Activated CD8-positive, alpha-beta memory T cell treated with anti-CD3 and anti-CD28 coated beads, Interleukin-2, amount 50 U/mL, for 1 hour (primary cell): ENCODE results near the gene OPTC.

ENCODE experiments used
- DNase-seq: peaks from one replicate; pipeline ENCODE4 v3.0.0-alpha.2; 2020; ENCODE audit errors: extremely low read depth

Gene OPTC

GRCh38 chr1:203491664-203492063 is 2.3 kb upstream of the OPTC start:
- DNase-seq: no peak

DNA sequence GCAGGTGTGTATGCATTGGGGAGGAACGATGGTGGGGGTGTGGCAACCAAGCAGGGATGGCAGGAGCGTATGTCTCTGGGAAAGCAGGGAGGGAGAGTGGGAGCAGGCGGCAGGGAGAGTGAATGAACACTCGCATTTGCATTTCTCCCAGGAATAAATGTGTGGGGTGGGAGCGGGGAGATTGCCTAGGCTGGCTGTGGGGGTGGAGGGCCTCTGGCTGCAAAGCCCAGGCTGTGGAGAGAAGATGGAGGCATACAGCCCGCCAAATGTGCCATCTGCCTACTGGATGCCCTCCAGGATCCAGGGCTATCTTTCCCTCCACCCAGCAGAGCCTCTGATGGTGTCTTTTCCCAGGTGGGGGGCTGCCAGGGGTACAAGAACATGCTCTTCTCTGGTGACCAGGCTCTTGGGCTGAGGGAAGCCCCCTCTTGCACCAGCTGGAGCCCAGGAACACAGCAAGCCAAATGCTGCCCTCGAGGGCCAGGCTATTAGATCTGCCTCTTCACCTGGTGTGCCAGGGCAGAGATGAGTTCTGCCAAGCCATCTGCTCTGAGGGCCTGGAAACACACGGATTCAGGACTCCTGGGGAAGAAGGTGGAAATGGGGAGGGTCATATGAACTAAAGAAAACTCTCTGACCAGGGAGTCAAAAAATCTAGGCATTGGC is 1.7 kb upstream of the OPTC start:
- DNase-seq: no peak

DNA sequence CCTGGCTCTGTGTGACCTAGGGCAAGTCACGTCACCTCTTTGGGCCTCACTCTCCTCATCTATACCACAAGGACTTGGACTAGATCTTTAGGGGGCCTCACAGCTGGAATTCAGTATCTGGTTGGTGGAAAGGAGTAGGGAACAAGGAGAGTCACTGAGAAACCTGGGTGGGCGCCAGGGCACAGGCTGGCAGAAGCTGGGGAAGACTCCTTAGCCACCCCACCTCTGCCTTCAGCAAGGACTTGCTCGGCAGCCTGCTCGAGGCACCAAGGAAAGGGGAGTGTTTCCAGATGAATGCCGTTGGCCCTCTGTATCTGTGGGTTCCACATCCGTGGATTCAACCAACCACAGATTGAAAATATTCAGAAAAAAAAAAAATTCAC is 1.2 kb upstream of the OPTC start:
- no peak for DNase-seq

- DNase-seq: no peak
Measured at GRCh38 chr1:203495845-203496244, 1.9 kb downstream of the OPTC start.

DNA sequence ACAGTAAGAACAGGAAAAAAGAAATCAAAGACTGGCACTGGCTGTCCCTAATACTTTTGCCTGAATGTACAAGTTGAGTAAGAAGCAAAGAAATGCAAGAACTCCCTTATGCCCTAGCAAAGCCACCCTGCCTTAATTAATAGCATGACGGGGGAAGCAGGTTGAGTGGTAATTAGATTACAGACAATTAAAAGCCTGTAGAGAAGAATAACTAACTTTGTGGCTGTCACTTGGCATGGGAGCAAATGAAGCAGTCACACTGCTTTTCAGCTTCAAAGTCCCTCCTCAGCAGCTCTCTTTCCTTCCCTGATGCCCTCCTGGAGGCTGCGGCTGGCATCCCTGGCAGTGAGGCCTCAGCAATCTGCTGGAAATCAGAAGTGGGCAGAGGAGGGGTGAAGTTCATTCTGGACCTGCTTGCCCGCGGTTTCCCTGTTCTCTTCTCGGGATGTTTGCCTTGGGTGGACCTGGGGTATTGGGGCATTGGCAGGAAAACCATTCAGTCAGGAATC is 3.4 kb downstream of the OPTC start:
- DNase-seq: no peak

DNA sequence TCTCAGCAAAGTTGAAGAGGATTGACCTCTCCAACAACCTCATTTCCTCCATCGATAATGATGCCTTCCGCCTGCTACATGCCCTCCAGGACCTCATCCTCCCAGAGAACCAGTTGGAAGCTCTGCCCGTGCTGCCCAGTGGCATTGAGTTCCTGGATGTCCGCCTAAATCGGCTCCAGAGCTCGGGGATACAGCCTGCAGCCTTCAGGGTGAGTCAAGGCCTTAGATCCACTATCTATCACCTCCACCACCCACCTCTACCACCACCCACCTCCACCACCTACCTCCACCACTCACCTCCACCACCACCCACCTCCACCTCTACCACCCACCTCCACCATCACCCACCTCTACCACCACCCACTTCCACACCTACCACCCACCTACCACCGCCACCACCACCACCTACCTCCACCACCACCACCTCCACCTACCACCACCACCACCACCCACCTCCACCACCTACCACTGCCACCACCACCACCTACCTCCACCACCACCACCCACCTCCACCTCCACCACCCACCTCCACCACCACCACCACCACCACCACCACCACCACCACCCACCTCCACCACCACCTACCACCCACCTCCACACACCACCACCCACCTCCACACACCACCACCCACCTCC is 5.8 kb downstream of the OPTC start:
- DNase-seq: no peak

DNA sequence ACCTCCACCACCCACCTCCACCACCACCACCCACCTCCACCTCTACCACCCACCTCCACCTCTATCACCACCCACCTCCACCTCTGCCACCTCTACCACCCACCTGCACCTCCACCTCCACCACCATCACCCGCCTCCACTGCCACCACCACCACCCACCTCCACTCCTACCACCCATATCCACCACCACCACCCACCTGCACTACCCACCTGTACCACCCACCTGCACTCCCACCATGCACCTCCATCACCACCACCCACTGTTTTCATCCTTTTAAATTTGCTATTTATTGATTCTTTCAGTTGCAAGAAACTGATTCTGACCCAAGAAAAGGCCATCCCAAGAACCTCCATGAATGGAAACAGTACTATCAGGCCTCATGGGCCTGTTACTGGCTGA is 6.3 kb downstream of the OPTC start:
- DNase-seq: no peak

DNA sequence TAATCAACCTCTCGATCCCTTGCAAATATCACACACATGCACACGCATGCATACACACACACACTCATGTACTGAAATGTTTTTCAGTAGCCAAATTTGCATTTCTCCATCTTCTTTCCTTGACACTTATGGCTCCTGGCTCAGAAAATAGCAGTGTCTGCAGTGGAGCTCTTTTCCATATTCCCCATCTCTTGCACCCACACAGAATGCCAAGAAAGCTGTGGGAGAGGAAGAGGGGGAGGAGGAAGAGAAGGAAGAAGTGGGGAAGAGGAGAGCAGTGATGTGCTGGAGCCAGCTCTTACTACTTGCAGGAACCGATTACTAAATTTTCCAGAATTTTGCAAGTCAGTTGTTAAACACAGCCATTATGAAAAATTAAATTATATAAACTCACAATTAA is 9.9 kb downstream of the OPTC start:
- no peak for DNase-seq

- DNase-seq: peak; percentile 50
Measured at GRCh38 chr1:203504400-203505250, 10.7 kb downstream of the OPTC start.

DNA sequence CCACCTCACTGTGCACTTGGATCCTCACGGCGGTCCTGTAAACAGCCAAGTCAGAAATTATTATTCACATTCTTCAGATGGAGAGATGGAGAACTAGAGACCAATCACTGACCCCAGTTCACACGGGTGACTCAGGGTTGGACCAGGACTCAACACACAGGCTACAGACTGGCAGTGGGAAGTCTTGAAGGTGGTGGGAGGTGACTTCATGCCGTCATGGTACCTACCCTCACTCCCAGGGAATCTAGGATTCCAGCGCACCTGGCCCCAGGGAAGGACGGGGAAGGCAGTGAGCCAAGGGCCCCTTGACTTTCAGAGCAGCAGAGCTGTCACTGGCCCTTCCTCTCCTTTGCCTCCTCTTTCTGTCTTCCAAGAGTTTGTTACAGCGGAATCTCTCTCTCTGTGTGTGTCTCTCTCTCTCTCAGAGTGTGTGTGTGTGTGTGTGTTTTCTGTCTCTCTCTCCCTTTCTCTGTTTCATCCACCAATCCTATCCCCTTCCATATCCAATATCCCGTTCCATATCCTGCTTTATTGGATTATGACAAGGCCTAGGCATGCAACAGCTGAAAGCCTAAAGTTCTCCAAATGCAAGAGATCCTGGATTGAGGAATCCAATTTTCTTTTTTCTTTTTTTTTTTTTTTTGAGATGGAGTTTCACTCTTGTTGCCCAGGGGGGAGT is 11.7 kb downstream of the OPTC start:
- DNase-seq: no peak

- no peak for DNase-seq
Measured at GRCh38 chr1:203506858-203507626, 13.1 kb downstream of the OPTC start.

- DNase-seq: no peak
Measured at GRCh38 chr1:203507759-203508158, 13.8 kb downstream of the OPTC start.

- DNase-seq: no peak
Measured at GRCh38 chr1:203508463-203509073, 14.6 kb downstream of the OPTC start.

- no peak for DNase-seq
Measured at GRCh38 chr1:203509135-203509534, 15.2 kb downstream of the OPTC start.

DNA sequence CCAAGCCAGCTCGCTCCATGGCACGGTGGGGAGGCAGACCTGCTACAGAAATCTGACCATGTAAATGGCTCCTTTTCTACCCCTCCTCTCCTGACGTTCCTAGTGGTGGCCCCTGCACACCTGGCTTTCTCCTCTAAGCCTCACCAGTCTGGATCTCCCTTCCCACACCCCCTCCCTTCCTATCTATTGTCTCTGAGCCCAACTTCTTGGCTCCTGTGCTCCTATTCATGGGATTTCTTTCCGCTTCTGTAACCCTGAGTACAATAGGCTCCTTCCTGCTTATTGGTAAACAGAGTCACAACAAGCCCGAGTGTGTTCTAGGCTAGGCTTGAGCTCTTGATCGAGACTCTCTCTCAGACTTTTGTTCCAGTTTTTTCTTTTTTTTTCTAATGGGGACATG is 17.6 kb downstream of the OPTC start:
- no peak for DNase-seq

DNA sequence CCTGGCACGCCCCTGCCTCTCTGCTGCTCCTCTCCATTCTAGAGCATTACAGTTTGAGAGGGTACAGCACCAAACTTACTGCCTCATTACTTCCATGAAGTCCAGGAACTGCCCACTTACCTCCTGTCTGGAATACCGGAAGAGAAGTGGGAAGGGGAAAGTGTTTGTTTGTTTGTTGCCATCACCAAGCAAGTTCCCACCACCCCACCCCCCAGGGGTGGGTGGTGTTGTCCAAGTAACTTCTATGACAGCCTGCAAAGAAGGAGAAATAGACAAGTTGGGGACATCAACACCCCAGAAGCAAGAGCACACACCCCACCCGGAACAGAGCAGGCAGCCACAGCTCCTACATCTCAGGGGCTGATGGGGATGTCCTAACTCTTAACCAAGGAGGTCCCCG is 18.0 kb downstream of the OPTC start:
- no peak for DNase-seq

GRCh38 chr1:203512517-203512847 is 18.5 kb downstream of the OPTC start:
- no peak for DNase-seq

DNA sequence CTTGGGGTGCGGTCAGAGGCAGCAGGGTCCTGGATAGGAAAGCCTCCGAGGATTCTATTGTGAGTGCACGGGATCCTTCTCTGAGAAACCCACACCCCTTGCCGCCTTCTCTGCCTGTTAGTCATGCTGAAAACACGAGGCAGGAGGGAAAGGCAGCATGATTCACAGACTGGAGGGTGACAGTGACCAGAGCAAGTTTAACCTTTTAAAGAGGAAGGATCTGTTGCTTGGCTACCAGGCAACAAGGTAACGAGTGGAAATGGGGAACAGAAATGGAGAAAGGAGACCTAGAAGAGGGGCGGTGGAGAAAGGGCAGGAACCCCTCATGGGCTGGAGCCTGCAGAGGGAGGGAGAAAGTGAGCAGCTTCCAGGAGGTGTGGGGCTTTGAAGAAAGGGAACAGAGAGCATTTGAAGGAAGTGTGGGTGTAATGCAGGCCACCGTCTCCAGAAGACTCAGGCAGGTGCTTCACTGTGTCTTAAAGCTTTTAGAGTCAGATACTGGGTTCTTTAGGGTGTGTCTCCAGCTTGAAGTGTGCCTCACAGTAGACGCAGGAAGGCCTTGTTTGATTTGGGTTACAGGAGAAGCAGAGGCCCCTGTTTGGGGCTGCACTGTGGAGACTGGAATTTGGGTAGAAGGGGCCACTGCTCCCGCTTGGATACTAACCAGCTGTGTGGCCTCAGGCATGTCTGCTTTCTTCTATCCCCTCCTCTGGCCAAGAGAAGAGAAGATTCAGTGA is 19.1 kb downstream of the OPTC start:
- no peak for DNase-seq

DNA sequence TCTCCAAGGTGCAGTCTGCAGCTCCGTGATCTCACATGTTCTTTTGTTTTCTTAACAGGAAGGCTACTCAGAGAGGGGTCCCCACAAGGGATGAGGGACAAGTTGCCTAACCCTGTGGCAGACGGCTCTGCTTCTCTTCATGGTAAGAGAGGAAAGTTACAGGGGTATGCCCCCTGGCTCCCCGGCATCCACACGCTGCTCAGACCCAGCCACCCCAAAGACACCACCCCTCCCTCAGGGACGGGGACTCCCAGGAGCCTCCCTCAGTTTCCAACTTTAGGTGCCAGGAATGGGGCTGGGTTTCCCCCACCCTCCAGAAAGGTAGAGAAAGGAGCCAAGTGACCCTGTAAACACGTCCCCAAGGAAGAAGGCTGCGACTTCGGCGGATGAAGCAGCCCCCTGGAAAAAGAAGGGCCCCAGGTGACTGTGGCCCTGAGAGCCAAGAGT is 19.7 kb downstream of the OPTC start:
- no peak for DNase-seq

- no peak for DNase-seq
Measured at GRCh38 chr1:203516184-203516583, 22.2 kb downstream of the OPTC start.
